Measurements from ENCODE around the gene BCL2L13.

- TF ChIP-seq CTCF (IDR thresholded peaks at IDR 0.05) (no peak), ETV6 (CRISPR knock-in tag; IDR thresholded peaks at IDR 0.05) (no peak), NFE2L1 (CRISPR knock-in tag; IDR thresholded peaks at IDR 0.05) (no peak), RORB (CRISPR knock-in tag; IDR thresholded peaks at IDR 0.05) (no peak), TP53 (CRISPR knock-in tag; IDR thresholded peaks at IDR 0.05) (no peak), ATF2 (CRISPR knock-in tag; IDR thresholded peaks at IDR 0.05; ENCODE audit: borderline replicate concordance, low read depth) (no peak), SMAD3 (CRISPR knock-in tag; IDR thresholded peaks at IDR 0.05; ENCODE audit: borderline replicate concordance) (no peak), ATF3 (CRISPR knock-in tag; conservative IDR thresholded peaks at IDR 0.05) (no peak)
Measured at GRCh38 chr22:17629173-17629489, 9.4 kb upstream of the BCL2L13 start.
